D721Med (cell line): Measurements from ENCODE around the gene S1PR5.

ENCODE experiments used
- DNase-seq: peaks from one replicate; pipeline ENCODE4 v3.0.0; 2011; ENCODE audit warnings: low spot score; ENCODE audit not compliant: insufficient read length
- FAIRE-seq: peaks from 2 replicates; lab custom pipeline; 2011; peaks lifted over from hg19 to GRCh38; lab: Jason Lieb, UNC
- TF ChIP-seq, protein P1 (sequence below): IDR thresholded peaks from 2 replicates; pipeline ENCODE4 v1.5.1; 2012; ENCODE audit warnings: mild to moderate bottlenecking, control low read depth; ENCODE audit not compliant: insufficient read depth; ENCODE audit errors: missing control alignments

S1PR5 gene

DNA sequence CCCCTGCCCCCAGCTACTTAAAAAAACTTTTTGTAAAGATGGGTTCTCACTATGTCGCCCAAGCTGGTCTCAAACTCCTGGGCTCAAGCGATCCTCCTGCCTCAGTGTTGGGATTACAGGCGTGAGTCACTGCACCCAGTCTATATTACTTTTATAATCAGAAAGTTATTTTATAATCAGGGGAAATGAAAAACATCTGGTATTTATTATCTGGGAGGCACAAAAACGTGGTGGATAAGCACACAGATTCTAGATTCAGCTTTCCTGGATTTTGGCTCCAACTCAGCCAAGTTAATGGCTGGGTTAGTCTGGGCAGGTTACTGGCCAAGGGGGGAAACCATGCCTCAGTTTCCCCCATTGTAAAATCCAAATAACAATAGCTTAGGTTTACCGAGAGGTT is 38.8 kb downstream of the S1PR5 start:
- DNase-seq, result no peak
- FAIRE-seq, result no peak
- TF ChIP-seq, protein P1, sequence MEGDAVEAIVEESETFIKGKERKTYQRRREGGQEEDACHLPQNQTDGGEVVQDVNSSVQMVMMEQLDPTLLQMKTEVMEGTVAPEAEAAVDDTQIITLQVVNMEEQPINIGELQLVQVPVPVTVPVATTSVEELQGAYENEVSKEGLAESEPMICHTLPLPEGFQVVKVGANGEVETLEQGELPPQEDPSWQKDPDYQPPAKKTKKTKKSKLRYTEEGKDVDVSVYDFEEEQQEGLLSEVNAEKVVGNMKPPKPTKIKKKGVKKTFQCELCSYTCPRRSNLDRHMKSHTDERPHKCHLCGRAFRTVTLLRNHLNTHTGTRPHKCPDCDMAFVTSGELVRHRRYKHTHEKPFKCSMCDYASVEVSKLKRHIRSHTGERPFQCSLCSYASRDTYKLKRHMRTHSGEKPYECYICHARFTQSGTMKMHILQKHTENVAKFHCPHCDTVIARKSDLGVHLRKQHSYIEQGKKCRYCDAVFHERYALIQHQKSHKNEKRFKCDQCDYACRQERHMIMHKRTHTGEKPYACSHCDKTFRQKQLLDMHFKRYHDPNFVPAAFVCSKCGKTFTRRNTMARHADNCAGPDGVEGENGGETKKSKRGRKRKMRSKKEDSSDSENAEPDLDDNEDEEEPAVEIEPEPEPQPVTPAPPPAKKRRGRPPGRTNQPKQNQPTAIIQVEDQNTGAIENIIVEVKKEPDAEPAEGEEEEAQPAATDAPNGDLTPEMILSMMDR, result no peak

DNA sequence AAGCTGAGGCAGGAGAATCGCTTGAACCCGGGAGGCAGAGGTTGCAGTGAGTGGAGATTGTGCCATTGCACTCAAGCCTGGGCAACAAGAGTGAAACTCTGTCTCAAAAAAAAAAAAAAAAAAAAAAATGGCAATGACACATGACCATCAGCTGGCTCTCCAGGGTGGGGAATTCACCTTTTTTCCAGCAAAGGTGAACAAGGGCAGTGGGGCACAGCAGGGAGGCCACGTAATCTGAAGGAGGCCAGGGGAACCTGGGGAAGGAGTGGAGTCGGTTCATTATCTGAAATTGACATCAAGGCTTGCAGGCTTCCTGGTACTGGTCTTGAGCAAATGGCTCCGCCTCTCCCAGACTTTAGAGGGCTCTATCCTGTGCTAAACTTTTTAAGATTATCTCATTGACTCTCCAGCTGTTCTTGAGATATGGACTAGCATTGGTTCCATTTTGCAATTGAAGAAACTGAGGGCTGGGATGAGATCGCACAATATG is 42.2 kb downstream of the S1PR5 start:
- TF ChIP-seq, protein P1, result no peak
- FAIRE-seq (no peak), DNase-seq (no peak)

DNA sequence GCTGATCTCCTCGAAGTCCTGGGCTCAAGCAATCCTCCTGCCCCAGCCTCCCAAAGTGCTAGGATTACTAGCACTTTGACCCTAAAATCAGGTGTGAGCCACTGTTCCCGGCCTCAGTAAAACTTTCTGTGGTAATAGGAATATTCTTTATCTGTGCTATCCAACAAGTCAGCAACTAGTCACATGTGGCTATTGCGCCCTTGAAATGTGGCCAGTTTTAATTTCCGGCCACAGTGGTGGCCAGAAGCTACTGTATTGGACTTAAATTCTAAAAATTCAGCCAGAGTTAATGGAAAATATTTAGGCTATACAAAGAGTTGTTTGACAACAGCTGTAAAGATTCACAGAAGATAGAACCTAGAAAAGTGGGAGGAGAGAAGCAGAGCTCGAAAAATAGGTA is 44.1 kb downstream of the S1PR5 start:
- TF ChIP-seq, protein P1, result no peak
- FAIRE-seq (no peak), DNase-seq (no peak)

DNA sequence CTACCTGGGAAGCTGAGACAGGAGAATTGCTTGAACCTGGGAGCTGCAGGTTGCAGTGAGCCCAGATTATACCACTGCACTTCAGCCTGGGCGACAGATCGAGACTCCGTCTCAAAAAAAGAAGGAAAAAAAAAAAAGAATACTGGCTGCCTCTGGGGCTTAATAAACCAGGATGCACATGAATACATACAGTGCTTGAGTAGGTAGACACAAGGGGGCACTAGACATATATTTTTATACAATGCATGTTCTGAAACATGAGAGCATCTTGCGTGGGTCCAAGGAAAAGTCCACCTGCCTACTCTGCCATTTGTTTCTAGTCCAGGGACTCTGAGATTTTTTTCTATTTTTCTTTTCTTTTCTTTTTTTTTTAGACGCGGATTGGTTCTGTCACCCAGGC is 45.3 kb downstream of the S1PR5 start:
- DNase-seq (no peak), FAIRE-seq (no peak)
- TF ChIP-seq, protein P1, result peak; percentile 41

DNA sequence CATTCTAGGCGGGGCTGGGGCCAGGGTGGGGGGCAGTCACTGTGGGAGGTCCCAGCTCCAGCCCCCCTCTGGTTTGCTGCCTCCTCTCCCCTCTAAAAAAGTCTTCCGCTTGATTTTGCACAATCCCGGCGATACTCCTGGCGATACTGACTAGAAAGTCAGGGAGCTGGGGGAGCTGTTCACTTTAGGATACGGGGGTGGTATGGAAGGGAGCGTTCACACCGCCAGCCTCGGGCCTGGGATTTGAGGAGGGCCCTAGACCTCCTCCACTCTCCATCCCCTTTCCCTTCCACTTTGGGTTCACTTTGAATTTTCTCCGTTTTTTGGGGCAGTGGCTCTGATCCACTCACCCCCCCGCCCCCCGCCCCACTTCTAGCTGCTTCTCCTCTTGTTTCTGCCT is 49.1 kb downstream of the S1PR5 start:
- DNase-seq (peak; percentile 10), FAIRE-seq (no peak)
- TF ChIP-seq, protein P1, result no peak

DNA sequence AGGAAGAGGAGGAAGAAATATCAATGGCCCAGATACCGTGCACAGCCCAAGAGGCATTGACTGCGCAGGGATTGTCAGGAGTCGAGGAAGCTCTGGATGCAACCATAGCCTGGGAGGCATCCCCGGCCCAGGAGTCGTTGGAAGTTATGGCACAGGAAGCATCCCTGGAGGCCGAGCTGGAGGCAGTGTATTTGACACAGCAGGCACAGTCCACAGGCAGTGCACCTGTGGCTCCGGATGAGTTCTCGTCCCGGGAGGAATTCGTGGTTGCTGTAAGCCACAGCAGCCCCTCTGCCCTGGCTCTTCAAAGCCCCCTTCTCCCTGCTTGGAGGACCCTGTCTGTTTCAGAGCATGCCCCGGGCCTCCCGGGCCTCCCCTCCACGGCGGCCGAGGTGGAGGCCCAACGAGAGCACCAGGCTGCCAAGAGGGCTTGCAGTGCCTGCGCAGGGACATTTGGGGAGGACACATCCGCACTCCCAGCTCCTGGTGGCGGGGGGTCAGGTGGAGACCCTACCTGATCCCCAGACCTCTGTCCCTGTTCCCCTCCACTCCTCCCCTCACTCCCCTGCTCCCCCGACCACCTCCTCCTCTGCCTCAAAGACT is 50.0 kb downstream of the S1PR5 start:
- TF ChIP-seq, protein P1, result no peak
- FAIRE-seq, result no peak
- no peak for DNase-seq

DNA sequence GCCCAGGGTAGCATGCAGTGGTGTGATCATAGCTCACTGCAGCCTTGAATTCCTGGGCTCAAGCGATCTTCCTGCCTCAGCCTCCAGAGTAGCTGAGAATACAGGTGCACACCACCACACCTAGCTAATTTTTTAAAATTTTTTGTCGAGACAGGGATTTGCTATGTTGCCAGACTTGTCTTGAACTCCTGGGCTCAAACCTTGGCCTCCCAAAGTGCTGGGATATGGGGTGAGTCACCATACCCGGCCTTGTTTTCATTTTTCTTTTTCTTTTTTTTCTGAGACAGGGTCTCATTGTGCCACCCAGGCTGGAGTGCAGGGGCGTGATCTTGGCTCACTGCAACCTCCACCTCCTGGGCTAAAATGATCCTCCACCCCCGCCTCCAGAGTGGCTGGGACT is 52.8 kb downstream of the S1PR5 start:
- FAIRE-seq, result no peak

More for the DNA sequence above, 52.8 kb downstream of the S1PR5 start:
- TF ChIP-seq, protein P1, result no peak
- no peak for DNase-seq
